Measurements from ENCODE around the gene GTF2H2.
"Not testable (repeated sequence)": the region's sequence is repeated elsewhere in the genome, so short reads cannot be mapped to it uniquely, and the experiment has no call there.

GTF2H2 gene

GRCh38 chr5:71013575-71013974 lies 53.9 kb downstream of the GTF2H2 start:
- no peak for DNase-seq (ENCODE audit: low read depth)

- DNase-seq (ENCODE audit: low read depth), result no peak
Observed at GRCh38 chr5:71011194-71011792, 56.2 kb downstream of the GTF2H2 start.

- not testable (repeated sequence) for DNase-seq (ENCODE audit: low read depth)
Observed at GRCh38 chr5:71006983-71007382, 60.5 kb downstream of the GTF2H2 start.

All from activated T-helper 9 cell treated with anti-CD3 and anti-CD28 coated beads, Interleukin-2, amount 50 U/mL, for 16 hours (primary cell).